DND-41 (cell line): ENCODE data around the gene DPP7.
A peak's percentile ranks its signal among the peaks of the same experiment; 100 is the strongest.
"Not testable (repeated sequence)": the region's sequence is repeated elsewhere in the genome, so short reads cannot be mapped to it uniquely, and the experiment has no call there.

ENCODE experiments used
- ATAC-seq: fragments of 200-7000 bp; cut with Tn5 transposase; 3 replicates; pipeline ENCODE4 v1.9.1; 2021; ENCODE audit warnings: low read depth; ENCODE audit not compliant: insufficient read depth
- DNase-seq: peaks from one replicate; pipeline ENCODE4 v3.0.0-alpha.2; 2020
- H2AFZ ChIP-seq: 2 replicates; pipeline ENCODE4 v1.6.0; 2012; ENCODE audit warnings: low read depth, low read length
- H3K27ac ChIP-seq: 2 replicates; pipeline ENCODE4 v1.5.1; 2012; ENCODE audit warnings: low read length, inconsistent platforms
- H3K27me3 ChIP-seq: fragments of 200-600 bp; sonication (generic); 2 replicates; pipeline ENCODE4 v1.6.0; 2012; ENCODE audit warnings: low read length, mild to moderate bottlenecking, inconsistent platforms; ENCODE audit not compliant: insufficient read depth, poor library complexity
- H3K36me3 ChIP-seq: 2 replicates; pipeline ENCODE4 v1.5.1; 2012; ENCODE audit warnings: low read length, inconsistent platforms; ENCODE audit not compliant: insufficient read depth
- H3K4me1 ChIP-seq: 2 replicates; pipeline ENCODE4 v1.5.1; 2012; ENCODE audit warnings: mild to moderate bottlenecking, low read length; ENCODE audit not compliant: insufficient read depth
- H3K4me2 ChIP-seq: 2 replicates; pipeline ENCODE4 v1.6.0; 2012; ENCODE audit warnings: mild to moderate bottlenecking, moderate library complexity, low read length, inconsistent platforms; ENCODE audit not compliant: insufficient read depth
- H3K4me3 ChIP-seq, 2 experiments: fragments of 200-600 bp in 1 of 2; shearing (Covaris generic) in 1 of 2; 2 replicates each; pipeline ENCODE4 v1.5.1; 2012 to 2016; ENCODE audit warnings: inconsistent platforms in 2 of 2, low read length in 2 of 2, mild to moderate bottlenecking in 2 of 2, low read depth in 1 of 2, moderate library complexity in 1 of 2
- H3K79me2 ChIP-seq: 2 replicates; pipeline ENCODE4 v1.6.0; 2012; ENCODE audit warnings: low read length, inconsistent platforms; ENCODE audit not compliant: insufficient read depth
- H3K9ac ChIP-seq: 2 replicates; pipeline ENCODE4 v1.6.0; 2012; ENCODE audit warnings: low read depth, mild to moderate bottlenecking, inconsistent platforms, low read length, moderate library complexity
- H3K9me3 ChIP-seq: 2 replicates; pipeline ENCODE4 v1.5.1; 2012; ENCODE audit warnings: low read length, moderate library complexity, mild to moderate bottlenecking, inconsistent platforms; ENCODE audit not compliant: insufficient read depth, severe bottlenecking
- H4K20me1 ChIP-seq: 2 replicates; pipeline ENCODE4 v1.6.0; 2012; ENCODE audit warnings: low read length; ENCODE audit not compliant: insufficient read depth
- EZH2 ChIP-seq: IDR thresholded peaks from 3 replicates; pipeline ENCODE4 v1.6.1; 2012; ENCODE audit warnings: borderline replicate concordance, low read depth, mild to moderate bottlenecking, moderate library complexity, low read length, inconsistent platforms; ENCODE audit not compliant: severe bottlenecking
- TF ChIP-seq, protein P1 (sequence below): IDR thresholded peaks from 2 replicates; pipeline ENCODE4 v1.5.1; 2012; ENCODE audit warnings: borderline replicate concordance, low read length, moderate library complexity, mild to moderate bottlenecking; ENCODE audit not compliant: poor library complexity, severe bottlenecking; ENCODE audit errors: extremely low read depth

The DPP7 gene

DNA sequence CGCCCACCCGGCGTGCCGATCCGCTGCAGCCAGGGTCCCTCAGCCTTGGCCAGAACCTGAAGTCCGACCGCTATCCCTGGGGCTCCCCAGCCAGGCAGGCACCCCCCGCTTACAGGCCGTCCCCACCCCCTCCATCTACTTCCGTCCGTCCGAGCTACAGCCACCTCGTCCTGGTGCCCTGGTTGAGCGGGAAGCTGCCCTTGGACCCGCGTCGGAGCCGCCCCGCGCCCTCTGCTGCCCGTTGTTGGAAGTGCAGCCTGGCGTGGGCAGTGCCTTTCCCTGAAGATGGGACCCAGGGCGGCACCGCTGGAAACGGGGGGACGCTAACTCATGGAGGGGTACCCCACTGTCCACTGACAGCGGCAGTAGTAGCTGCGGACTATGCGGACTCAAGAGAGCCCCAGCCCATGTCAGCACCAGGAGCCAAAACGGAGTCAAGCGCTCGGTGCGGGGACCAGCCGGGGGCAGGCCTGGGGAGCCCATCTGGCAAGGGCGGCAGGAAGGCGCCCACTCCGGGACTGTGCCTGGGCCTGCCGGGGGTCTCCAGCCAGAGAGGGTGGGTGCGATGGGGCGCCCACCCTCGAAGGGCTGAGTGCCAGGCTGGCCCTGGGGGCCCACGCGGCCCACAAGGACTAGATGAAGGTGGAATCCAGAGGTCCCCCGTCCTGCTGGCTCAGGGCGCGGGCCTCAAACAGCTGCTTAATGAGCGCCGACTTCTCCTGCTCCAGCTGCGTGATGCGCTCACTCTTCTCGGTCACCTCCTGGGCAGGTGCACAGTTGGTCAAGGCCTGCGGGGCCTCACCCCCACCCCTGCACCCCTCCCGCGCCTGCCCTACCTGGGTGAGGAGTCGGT lies 50.3 kb downstream of the DPP7 start:
- ATAC-seq (peak; percentile 48; the same call in 2 of the 3 replicates), DNase-seq (peak; percentile 52)
- no peak overlapping the region for H3K9ac ChIP-seq
- H3K4me1 ChIP-seq: peaks cover 18% of the 10 kb centered on the region
- peaks cover 47% of the 10 kb centered on the region for H4K20me1 ChIP-seq
- no peak overlapping the region for H3K27ac ChIP-seq
- H3K79me2 ChIP-seq: peaks cover 8% of the 10 kb centered on the region
- no peak for TF ChIP-seq EZH2
- TF ChIP-seq, protein P1, sequence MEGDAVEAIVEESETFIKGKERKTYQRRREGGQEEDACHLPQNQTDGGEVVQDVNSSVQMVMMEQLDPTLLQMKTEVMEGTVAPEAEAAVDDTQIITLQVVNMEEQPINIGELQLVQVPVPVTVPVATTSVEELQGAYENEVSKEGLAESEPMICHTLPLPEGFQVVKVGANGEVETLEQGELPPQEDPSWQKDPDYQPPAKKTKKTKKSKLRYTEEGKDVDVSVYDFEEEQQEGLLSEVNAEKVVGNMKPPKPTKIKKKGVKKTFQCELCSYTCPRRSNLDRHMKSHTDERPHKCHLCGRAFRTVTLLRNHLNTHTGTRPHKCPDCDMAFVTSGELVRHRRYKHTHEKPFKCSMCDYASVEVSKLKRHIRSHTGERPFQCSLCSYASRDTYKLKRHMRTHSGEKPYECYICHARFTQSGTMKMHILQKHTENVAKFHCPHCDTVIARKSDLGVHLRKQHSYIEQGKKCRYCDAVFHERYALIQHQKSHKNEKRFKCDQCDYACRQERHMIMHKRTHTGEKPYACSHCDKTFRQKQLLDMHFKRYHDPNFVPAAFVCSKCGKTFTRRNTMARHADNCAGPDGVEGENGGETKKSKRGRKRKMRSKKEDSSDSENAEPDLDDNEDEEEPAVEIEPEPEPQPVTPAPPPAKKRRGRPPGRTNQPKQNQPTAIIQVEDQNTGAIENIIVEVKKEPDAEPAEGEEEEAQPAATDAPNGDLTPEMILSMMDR: peak; percentile 87
- H3K9me3 ChIP-seq: no peaks in the 10 kb centered on the region
- no peak overlapping the region for H2AFZ ChIP-seq
- H3K4me2 ChIP-seq: no peak overlapping the region
- no peaks in the 10 kb centered on the region for H3K27me3 ChIP-seq
- H3K36me3 ChIP-seq: peaks cover 29% of the 10 kb centered on the region
- no peak overlapping the region for H3K4me3 ChIP-seq

DNA sequence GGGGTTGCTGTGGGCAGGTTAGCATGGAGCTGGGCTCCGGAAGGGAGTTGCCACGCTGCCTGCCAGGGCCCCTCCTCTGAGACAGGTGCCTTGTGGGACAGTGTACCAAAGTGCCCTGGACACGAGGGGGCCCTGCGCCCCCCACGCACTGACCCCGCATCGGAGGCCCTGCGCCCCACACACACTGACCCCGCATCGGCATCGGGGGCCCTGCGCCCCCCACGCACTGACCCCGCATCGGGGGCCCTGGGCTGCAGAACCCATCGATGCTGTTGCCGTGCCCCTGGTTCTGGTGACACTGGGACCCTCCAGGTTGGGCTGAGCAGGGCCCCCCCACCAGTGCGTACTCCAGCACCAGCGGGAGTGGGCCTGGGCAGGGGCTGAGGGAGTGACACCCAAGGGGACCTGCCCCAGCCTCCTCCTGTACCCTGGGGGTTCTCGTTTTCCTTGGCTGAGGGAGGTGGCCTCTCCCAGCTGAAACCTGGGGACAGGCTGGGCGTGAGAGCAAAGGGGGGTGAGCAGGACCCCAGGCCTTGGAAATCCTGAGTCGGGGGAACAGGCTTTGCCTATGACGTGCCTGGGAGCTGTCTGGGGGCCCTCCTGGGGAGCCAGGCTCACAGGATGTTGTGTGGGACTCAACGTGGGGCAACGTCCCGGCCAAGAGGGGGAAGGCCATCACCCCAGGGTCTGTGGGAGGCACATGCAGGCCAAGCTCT lies 51.1 kb downstream of the DPP7 start:
- peaks cover 10% of the 10 kb centered on the region for H3K4me1 ChIP-seq
- H3K9ac ChIP-seq: no peak overlapping the region
- no peak overlapping the region for H3K4me2 ChIP-seq
- no peak overlapping the region for H3K27ac ChIP-seq
- no peak overlapping the region for H3K4me3 ChIP-seq
- peaks cover 39% of the 10 kb centered on the region for H4K20me1 ChIP-seq
- peaks cover 29% of the 10 kb centered on the region for H3K36me3 ChIP-seq
- ATAC-seq (no peak), DNase-seq (no peak)
- peaks cover under 1% of the 10 kb centered on the region; the same call in 1 of the 2 replicates for H3K79me2 ChIP-seq
- no peaks in the 10 kb centered on the region for H3K9me3 ChIP-seq
- H2AFZ ChIP-seq: no peak overlapping the region
- no peaks in the 10 kb centered on the region for H3K27me3 ChIP-seq
- TF ChIP-seq EZH2: no peak
- TF ChIP-seq, protein P1: no peak

DNA sequence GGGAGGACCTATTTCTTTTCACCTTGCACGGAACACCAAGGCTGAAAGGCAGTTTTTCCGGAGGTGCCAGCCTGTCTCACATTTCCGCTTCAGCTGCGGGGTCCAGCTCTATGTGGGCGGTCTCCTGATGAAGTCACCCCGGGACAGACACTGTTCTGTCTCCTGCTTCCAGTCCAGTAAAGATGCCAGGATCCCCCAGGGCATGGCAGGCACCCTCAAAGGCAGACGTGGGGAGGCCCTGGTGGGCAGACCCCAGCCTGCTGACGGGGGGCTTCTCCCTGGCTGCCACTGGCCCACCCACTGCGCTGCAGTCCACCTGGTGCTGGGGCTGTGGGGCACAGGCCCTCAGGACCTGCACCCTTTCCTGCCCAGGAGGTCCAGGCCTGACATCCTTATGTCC lies 51.7 kb downstream of the DPP7 start:
- not testable (repeated sequence) for H3K9ac ChIP-seq, H2AFZ ChIP-seq, H3K27me3 ChIP-seq, H3K9me3 ChIP-seq, ATAC-seq, H3K79me2 ChIP-seq, H3K27ac ChIP-seq, H3K4me2 ChIP-seq, H3K4me1 ChIP-seq, H3K4me3 ChIP-seq, DNase-seq
- Histone ChIP-seq H3K36me3 (peaks cover 29% of the 10 kb centered on the region), H4K20me1 (peaks cover 32% of the 10 kb centered on the region)

DNA sequence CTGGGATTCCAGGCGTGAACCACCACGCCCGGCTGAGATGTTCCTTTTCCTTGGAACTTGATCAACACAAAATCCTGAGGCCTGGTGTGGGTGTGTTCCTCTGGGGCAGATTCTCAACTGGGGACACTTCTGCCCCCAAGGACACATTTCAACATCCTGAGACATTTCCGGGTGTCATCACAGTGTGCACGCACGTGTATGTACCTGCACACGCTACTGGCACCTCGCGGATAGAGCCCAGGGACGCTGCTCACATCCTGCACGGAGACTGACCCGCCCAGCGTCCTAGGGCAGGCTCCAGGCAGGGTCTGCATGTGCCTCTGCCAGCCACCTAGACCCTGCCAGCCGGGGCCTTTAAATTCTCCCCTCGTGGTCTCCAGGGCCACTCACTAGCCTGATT lies 52.1 kb downstream of the DPP7 start:
- no peak overlapping the region for H3K27ac ChIP-seq
- H3K9ac ChIP-seq: no peak overlapping the region
- no peaks in the 10 kb centered on the region for H3K9me3 ChIP-seq
- H3K27me3 ChIP-seq: no peaks in the 10 kb centered on the region
- no peak overlapping the region for H3K4me2 ChIP-seq
- TF ChIP-seq, protein P1: no peak
- TF ChIP-seq EZH2: no peak
- H3K4me3 ChIP-seq: no peak overlapping the region
- peaks cover 32% of the 10 kb centered on the region for H4K20me1 ChIP-seq
- H2AFZ ChIP-seq: no peak overlapping the region
- no peaks in the 10 kb centered on the region for H3K4me1 ChIP-seq
- DNase-seq (no peak), ATAC-seq (0 out of 3 replicates have a peak, but pooled peaks have one; percentile 18)
- H3K79me2 ChIP-seq: no peaks in the 10 kb centered on the region
- H3K36me3 ChIP-seq: peaks cover 29% of the 10 kb centered on the region
